ENCODE results near the gene RNF6.
A peak's percentile ranks its signal among the peaks of the same experiment; 100 is the strongest.

Gene RNF6

GRCh38 chr13:26221721-26222519 is at the start of gene RNF6:
RNF6 (minus strand) TSS chr13:26222314; CDS start chr13:26219649, 2,665 bp downstream.
- TF ChIP-seq CTCF (IDR thresholded peaks at IDR 0.05): no peak
- H3K4me3 ChIP-seq (ENCODE audit: low read depth, low read length): peak within 1 kb of the TSS; percentile 95
- no peaks in the 10 kb centered on the region for H3K27me3 ChIP-seq (ENCODE audit: control insufficient read depth, insufficient read depth, low read length)
- H3K36me3 ChIP-seq (ENCODE audit: control insufficient read depth, insufficient read depth, low read length): no peaks in the 10 kb centered on the region
- H3K9ac ChIP-seq: peak within 1 kb of the TSS; percentile 87
- H3K79me2 ChIP-seq: no peaks in the 10 kb centered on the region
- no peaks in the 10 kb centered on the region for H3K4me1 ChIP-seq
- H2AFZ ChIP-seq: peak within 1 kb of the TSS; percentile 99
- H3K4me2 ChIP-seq (ENCODE audit: low read length): peak within 1 kb of the TSS; percentile 93
- peak within 1 kb of the TSS; percentile 94 for H3K27ac ChIP-seq
- no peaks in the 10 kb centered on the region for H3K9me3 ChIP-seq (ENCODE audit: control insufficient read depth, low read length)

DNA sequence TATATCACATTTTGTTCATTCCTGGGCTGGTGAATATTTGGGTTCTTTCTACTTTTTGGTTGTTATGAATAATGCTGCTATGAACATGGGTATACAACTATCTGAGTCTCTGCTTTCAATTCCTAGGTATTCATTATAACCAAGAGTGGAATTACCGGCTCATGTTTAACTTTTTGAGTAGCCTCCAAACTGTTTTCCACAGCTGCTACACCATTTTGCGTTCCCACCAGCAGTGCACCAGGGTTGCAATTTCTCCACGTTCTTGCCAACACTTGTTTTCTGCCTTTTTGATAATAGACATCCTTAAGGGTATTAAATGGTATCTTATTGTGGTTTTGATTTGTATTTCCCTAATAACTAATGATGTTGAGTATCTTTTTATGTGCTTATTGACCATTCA is 48.6 kb upstream of the RNF6 start:
- Histone ChIP-seq H3K27ac (no peak overlapping the region), H3K4me3 (ENCODE audit: low read depth, low read length) (no peak overlapping the region), H3K4me2 (ENCODE audit: low read length) (no peak overlapping the region), H3K4me1 (peaks cover 4% of the 10 kb centered on the region), H3K36me3 (ENCODE audit: control insufficient read depth, insufficient read depth, low read length) (no peaks in the 10 kb centered on the region), H3K79me2 (peaks cover 18% of the 10 kb centered on the region), H3K9me3 (ENCODE audit: control insufficient read depth, low read length) (no peaks in the 10 kb centered on the region), H3K27me3 (ENCODE audit: control insufficient read depth, insufficient read depth, low read length) (no peaks in the 10 kb centered on the region), H2AFZ (no peak overlapping the region), H3K9ac (no peak overlapping the region)
- no peak for TF ChIP-seq CTCF (IDR thresholded peaks at IDR 0.05)

DNA sequence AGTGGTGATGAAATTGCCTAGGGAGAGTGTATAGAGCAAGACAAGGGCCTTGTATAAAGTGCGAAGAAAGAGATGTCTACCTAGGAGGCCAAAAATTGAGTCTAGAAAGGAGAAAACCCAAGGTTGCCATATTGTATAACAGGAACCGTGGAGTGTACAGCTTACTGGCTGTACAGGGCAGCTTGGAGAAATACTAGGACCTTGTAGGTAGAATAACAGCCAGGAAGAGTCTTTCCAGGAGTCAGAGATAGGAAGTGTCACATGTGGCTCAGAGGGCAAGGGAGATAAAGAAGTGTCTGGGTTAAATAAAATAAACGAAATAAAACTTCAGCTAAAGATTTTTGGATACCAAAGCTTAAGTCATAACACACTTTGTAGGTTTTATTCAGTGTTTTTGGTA is 44.2 kb upstream of the RNF6 start:
- Histone ChIP-seq H3K9ac (no peak overlapping the region), H3K27ac (no peak overlapping the region), H3K36me3 (ENCODE audit: control insufficient read depth, insufficient read depth, low read length) (no peaks in the 10 kb centered on the region), H3K4me2 (ENCODE audit: low read length) (no peak overlapping the region), H3K4me3 (ENCODE audit: low read depth, low read length) (no peak overlapping the region), H2AFZ (no peak overlapping the region), H3K27me3 (ENCODE audit: control insufficient read depth, insufficient read depth, low read length) (no peaks in the 10 kb centered on the region), H3K4me1 (peaks cover 4% of the 10 kb centered on the region), H3K79me2 (peaks cover 34% of the 10 kb centered on the region), H3K9me3 (ENCODE audit: control insufficient read depth, low read length) (no peaks in the 10 kb centered on the region)
- TF ChIP-seq CTCF (IDR thresholded peaks at IDR 0.05): no peak

DNA sequence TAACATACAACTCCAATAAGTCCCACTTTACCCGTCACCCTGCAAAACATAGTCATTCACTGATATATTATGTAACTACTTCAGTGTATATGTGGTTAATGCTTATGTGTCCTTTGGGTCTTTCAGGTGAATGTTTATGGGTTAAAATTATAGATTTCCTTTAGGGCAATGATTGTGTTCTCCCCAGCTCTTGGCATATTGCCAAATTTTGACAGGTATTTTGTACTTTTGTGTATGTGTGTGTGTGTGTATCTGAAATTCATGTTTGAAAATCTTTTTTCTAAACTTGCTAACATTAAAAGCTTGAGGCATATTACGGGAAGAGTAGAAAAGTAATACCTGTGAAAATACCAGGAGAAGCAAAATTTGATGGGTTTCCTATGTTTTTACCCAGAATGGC is 40.0 kb upstream of the RNF6 start:
- Histone ChIP-seq H3K36me3 (ENCODE audit: control insufficient read depth, insufficient read depth, low read length) (no peaks in the 10 kb centered on the region), H3K79me2 (peaks cover 30% of the 10 kb centered on the region), H3K4me3 (ENCODE audit: low read depth, low read length) (no peak overlapping the region), H2AFZ (no peak overlapping the region), H3K27ac (no peak overlapping the region), H3K4me1 (no peaks in the 10 kb centered on the region), H3K9me3 (ENCODE audit: control insufficient read depth, low read length) (no peaks in the 10 kb centered on the region), H3K27me3 (ENCODE audit: control insufficient read depth, insufficient read depth, low read length) (no peaks in the 10 kb centered on the region), H3K4me2 (ENCODE audit: low read length) (no peak overlapping the region), H3K9ac (no peak overlapping the region)
- TF ChIP-seq CTCF (IDR thresholded peaks at IDR 0.05): no peak

GRCh38 chr13:26259634-26260033 is 37.5 kb upstream of the RNF6 start:
- Histone ChIP-seq H3K9ac (no peak overlapping the region), H3K4me1 (no peaks in the 10 kb centered on the region), H2AFZ (no peak overlapping the region), H3K79me2 (peaks cover 25% of the 10 kb centered on the region), H3K4me3 (ENCODE audit: low read depth, low read length) (no peak overlapping the region), H3K27ac (no peak overlapping the region), H3K27me3 (ENCODE audit: control insufficient read depth, insufficient read depth, low read length) (no peaks in the 10 kb centered on the region), H3K36me3 (ENCODE audit: control insufficient read depth, insufficient read depth, low read length) (no peaks in the 10 kb centered on the region), H3K4me2 (ENCODE audit: low read length) (no peak overlapping the region), H3K9me3 (ENCODE audit: control insufficient read depth, low read length) (no peaks in the 10 kb centered on the region)
- TF ChIP-seq CTCF (IDR thresholded peaks at IDR 0.05): no peak
